HL-60/S4 (cell line): ENCODE measurements around the gene GET4.
"Not testable (repeated sequence)": the region's sequence is repeated elsewhere in the genome, so short reads cannot be mapped to it uniquely, and the experiment has no call there.

Experiments used
- in situ Hi-C: fragments of 300-500 bp; cut with MboI; formaldehyde crosslinking; loops from 2 replicates; pipeline ENCODE4 v1.14.3; 2022; ENCODE audit warnings: low sequenced_read_pairs

Gene GET4

DNA sequence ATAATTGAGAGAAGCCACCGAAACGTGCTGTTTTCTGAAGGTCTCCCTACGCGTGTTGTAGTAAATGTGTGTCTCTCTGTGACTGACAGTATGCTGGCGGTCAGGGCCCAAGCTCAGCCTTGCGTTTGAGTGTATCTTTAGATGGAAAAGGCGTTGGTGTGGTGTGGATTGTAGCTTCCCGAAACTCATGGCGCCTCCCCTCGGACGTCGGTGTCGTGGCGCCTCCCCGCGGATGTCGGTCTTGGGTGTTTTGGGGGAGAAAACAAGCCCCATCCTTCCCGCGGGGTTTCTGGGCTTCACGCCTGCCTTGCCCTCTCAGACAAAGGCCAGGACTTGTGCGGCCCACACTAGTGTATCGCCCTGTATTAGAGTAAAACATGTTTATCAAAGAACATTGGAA lies 31.3 kb upstream of the GET4 start:
- in situ Hi-C loops: no loop called here

DNA sequence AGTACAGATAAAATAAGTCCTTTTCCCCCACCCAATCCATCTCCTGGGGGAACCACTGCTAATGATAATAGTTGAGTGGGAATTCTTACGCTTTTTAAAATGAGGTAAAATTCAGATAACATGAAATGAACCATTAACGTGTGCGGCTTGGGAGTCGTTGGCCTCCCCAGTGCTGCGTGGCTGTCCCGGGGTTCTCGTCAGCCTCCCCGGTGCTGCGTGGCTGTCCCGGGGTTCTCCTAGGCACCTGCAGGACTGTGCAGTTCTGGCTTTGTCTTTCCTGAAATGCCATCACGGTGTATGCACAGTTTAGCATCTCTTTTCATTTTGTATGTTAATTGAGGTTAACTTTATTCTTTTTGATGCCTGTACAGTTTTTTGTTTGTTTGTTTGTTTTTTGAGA lies 30.6 kb upstream of the GET4 start:
- in situ Hi-C loops: no loop called here

DNA sequence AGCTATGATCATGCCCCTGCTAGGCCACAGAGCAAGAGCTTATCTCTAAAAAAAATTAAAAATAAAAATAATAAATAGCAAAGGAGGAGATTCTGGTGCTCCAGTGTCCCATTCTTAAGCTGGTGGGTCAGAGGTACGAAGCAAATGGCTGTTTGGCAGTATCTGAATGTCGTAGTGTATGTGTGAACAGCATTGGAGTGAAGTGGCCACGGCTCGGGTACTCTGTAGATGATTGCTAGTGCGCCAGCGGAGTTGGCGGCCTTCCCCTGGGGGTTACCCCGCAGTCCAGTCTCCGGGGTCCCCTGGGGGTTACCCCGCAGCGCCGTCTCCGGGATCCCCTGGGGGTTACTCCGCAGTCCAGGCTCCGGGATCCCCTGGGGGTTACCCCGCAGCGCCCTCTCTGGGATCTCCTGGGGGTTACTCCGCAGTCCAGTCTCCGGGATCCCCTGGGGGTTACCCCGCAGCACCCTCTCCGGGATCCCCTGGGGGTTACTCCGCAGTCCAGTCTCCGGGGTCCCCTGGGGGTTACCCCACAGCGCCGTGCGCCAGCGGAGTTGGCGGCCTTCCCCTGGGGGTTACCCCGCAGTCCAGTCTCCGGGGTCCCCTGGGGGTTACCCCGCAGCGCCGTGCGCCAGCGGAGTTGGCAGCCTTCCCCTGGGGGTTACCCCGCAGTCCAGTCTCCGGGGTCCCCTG lies 29.2 kb upstream of the GET4 start:
- in situ Hi-C loops: not testable (repeated sequence)

DNA sequence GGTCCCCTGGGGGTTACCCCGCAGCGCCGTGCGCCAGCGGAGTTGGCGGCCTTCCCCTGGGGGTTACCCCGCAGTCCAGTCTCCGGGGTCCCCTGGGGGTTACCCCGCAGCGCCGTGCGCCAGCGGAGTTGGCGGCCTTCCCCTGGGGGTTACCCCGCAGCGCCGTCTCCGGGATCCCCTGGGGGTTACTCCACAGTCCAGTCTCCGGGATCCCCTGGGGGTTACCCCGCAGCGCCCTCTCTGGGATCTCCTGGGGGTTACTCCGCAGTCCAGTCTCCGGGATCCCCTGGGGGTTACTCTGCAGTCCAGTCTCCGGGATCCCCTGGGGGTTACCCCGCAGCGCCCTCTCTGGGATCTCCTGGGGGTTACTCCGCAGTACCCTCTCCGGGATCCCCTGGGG lies 28.6 kb upstream of the GET4 start:
- in situ Hi-C loops: not testable (repeated sequence)

DNA sequence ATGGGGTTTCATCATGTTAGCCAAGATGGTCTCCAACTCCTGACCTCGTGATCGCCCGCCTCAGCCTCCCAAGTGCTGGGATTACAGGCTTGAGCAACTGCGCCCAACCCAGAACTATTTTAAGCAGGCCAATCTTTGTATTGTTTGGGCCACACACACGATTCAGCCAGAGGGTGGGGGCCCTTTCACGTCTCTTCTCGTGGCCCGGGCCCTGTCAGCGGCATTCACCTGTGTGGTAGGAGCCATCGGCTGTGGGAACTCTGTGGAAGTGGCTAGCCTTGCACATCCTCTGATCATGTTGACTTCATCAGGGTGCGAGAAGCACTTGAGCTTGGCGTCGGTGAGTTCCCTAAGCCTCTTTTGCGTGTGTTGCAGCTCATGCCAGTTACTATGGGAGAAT lies 27.2 kb upstream of the GET4 start:
- in situ Hi-C loops: no loop called here

DNA sequence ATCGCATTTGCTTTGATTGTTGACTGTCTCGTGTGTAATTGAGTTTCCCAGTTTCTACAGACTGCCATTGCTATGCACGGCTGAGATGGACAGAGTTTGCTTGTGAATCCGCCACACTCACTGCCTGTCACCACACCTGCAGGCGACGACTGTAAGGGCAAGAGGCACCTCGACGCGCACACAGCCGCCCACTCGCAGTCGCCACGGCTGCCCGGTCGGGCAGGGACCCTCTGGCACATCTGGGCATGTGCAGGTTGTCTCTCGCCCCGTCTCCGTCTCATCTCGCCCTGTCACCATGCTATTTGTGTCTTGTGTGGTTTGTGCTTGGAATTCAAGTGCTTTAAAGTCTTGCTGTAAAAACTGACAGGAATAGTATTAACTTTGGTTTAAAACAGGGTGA lies 26.6 kb upstream of the GET4 start:
- in situ Hi-C loops: no loop called here

DNA sequence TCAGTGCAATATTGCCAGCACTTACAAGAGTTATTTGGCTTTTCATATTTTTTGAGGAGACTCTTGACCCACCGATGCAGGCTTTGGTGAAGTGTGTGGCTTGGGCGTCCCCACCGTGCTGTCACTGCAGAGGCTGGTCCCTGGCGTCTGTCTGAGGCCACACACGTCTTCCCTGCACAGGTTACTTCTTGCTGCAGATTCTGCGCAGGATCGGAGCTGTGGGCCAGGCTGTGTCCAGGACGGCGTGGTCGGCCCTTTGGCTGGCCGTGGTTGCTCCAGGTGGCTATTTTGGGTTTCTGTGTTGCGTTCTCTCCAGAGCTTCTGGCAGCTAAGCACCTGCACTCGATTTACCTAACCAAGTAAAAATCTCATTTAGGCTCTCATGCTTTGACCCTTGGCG lies 25.1 kb upstream of the GET4 start:
- in situ Hi-C loops: no loop called here

DNA sequence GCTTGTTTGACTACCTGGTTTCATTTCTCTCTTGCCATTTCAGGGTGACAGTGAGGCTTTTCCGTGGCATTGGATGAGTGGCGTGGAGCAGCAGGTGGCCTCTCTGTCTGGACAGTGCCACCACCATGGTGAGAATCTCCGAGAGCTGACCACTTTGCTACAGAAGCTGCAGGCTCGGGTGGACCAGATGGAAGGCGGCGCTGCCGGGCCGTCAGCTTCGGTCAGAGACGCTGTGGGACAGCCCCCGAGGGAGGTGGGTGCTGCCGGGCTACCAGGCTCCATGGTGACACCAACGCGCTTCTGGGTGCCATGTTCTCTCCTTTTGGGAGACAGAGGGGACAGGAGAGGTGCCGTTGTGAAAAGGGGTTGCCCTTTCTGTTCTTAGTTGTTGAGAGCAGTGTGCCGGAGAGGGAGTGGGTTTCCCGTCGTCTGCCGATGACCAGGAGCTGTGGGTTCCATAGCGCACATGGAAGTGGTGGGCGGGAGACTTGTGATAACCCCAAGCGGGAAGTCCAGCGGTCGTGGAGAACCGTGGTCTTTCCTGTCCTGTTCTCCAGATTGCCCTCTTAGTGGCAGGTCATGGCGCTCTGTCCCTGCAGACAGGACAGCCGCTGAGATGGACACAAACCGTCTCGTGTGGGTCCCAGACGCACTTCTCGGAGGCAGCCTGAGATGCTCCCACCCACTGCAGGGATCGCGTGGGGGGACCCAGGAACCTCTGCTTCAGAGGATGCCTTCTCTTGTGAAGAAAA lies 22.8 kb upstream of the GET4 start:
- in situ Hi-C loops: no loop called here

DNA sequence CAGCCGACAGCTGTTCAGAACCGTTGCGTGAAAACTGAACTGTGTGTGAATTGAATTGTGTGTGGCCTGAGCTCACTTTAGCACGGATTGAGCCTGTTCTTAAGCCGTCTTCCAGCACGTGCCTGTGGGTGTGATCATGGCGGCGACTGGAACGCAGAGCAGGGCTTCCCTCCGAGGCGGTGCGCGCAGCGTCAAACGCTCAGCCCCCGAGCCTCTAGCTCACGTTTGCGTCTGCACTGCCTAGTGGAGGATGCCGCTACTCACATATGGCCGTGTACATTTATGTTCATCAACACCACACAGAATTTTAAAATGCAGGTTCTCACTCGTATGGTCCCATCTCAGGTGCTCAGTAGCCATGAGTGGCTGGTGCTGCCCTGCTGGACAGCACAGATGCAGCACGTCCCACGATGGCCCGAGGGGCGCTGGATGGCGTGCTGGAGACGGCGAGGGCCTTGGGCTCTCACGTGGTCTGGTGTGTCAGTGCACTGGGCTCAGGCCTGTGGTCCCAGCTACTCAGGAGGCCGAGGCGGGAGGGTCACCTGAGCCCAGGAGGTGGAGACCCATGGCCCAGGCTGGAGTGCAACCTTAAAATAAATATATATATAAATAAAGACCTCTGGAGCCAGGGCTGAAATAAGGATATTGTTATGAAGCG lies 22.1 kb upstream of the GET4 start:
- in situ Hi-C loops: no loop called here

DNA sequence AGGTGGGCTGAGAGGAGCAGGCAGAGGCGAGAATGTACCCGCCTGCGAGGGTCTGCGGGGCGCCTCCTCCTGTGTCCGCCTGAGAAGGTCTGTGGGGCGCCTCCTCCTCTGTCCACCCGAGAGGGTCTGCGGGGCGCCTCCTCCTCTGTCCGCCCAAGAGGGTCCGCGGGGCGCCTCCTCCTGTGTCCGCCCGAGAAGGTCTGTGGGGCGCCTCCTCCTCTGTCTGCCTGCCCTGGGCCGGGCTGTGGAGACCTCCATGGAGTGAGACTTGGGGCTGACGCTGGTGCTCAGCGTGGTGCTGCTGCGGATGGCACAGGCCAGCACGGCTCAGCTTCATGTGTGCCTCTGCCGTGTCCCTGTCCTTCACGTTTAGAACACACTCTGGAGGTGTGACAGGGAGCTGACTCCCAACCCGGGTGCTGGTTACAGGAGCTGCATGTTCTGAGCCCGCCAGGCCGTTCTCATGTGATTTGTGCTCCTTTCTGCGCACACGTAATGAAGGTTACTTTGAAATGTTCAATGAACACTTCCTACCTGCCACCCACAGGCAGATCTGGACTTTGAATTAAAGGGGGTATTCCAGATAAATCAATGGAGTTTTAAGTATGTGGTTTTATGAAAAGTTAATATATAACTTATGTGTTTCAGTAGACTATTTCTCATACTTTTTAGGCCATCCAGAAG lies 20.5 kb upstream of the GET4 start:
- in situ Hi-C loops: no loop called here

DNA sequence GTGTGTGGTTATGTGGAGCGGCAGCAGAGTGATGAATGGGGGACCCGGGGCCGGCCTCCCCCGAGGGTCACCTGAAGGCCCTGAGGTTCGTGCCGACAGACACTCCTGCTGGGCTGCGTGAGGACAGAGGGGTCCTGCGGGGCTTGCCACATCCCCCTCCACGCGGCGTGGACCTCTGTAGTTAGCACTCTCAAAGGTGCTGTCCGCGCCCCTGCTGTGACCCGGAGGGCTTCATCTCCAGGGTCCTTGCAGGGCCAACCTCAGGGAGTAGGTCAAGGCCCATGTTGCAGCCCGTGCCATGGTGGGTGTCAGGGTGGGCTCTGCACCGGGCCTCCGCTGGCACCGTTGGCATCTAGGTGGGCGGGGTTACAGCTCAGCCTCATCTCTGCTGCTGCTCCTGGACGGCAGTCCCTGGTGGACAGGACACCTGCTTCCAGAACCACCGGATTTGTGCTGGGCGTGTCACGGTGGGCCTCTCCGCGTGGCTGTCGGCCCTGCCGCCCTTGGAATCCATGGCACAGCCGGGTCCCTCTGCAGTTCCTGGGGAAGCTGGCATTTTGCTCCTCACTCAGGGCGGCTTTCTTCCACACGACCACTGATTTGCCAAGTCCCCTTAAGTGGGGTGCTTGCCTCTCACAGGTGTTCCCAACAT lies 19.8 kb upstream of the GET4 start:
- in situ Hi-C loops: no loop called here

DNA sequence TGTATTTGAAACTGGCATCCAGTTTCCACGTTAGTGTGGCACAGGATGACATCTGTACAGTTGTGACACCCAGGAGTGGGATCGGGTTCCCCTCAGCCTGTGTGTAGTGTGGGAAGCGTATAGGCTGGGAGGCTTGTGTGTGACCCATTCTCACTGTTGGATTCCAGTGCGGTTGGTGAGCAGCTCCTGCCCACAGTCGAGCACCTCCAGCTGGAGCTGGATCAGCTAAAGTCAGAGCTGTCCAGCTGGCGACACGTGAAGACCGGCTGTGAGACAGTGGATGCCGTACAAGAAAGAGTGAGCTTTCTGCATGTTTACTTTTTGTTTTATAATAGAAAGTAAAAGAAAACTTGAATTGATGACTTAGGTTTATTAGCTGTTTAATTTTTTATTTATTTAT lies 18.7 kb upstream of the GET4 start:
- in situ Hi-C loops: no loop called here

DNA sequence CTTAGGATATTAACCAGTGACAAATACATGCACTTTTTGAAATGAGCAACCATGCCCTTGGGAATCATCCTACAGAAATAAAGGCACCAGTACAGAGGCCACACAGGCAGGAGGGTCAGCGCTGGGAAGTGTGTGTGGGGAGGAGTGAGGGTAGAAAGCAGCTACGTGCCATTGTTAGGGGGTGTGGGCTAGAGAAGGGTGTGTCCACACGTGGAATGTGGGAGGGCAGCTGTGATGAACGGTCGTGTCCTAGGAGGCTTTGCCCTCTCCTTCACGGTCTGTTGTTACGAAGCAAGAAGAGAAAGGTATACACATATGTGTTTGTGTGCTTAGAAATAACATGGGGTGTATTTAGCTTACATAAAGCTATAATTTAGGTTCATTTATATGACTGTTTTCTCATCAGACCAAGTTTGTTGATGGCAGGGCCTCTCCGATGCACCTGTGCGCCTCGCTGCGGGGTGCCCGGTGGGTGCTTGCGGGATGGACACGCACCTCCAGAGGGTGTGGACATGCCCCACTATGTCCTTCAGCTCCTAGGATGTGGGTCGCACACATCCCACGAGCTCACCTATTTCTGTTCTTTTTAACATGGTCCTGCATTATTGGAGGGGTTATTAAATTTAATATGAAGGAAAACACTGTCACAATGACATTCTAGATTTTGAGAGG lies 16.9 kb upstream of the GET4 start:
- in situ Hi-C loops: no loop called here

DNA sequence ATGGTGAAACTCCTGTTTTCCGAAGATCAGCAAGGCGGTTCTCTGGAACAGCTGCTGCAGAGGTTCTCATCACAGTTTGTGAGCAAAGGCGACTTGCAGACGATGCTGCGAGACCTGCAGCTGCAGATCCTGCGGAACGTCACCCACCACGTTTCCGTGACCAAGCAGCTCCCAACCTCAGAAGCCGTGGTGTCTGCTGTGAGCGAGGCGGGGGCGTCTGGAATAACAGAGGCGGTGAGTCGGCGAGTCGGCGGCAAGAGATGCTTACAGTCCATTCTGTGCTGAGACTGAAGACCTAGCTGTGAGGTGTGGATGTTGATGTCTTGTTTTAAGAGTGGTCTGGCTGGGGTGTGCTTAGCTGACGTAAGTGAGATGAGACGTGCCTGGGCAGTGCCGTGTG lies 16.2 kb upstream of the GET4 start:
- in situ Hi-C loops: no loop called here

DNA sequence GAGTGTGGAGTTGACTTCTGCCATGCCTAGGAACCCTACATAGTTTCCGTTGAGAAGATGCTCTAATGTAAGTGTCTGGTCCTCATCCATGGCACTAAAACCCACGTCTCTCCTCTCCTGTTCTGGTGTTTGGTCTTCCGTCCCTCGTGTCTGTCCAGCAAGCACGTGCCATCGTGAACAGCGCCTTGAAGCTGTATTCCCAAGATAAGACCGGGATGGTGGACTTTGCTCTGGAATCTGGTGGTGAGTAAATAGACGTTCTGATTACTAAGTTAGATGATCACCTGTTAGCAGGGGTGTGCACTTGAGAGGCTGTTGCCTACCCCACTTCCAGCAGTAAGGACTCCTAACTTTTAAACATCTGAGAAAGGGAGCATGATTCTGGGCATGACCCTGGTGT lies 15.1 kb upstream of the GET4 start:
- in situ Hi-C loops: no loop called here

DNA sequence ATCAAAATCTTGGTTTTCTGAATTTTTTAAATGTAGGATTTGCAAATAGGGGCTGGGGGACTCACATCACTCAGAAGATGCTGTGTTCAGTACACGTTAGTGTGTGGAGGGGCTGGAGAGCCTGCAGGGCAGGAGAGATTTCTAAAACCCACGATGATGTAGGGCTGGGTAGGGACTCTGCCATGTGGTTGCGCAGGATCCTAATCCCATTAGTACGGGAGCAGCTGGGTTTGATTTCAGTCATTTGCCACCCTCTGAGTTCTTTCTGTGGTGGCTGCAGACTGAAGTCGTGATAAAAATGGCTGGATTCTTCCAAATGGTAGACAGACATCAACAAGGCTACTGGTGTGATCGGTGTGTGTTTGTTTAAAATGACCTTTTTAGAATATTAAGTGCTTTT lies 14.2 kb upstream of the GET4 start:
- in situ Hi-C loops: no loop called here

DNA sequence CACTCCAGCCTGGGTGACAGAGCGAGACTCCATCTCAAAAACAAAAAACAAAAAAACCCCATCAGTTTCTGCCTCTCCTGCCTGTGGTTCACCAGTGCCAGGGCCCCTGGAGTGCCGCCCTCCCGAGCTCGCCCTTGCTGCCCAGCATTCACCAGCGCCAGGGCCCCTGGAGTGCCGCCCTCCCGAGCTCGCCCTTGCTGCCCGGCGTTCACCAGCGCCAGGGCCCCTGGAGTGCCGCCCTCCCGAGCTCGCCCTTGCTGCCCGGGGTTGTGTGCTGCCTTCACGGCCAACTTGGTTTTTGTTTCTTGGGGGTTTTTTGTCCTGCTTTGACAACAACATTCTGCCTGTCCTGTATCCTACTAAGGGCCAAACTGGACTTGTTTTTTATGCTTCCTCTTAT lies 13.2 kb upstream of the GET4 start:
- in situ Hi-C loops: no loop called here

DNA sequence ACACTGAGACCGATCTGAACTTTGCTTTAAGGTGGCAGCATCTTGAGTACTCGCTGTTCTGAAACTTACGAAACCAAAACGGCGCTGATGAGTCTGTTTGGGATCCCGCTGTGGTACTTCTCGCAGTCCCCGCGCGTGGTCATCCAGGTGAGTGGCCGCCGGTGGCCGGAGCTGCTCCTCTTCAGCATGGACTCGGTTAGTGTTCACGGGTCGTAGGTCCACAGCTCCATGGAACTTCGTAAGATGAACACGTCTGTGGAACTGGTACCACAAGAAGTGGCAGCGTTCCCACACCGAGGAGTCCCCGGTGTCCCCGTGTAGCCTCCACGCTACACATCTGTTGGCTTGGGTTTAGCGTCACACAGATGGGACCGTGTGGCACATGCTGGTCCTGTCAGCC lies 10.4 kb upstream of the GET4 start:
- in situ Hi-C loops: no loop called here

DNA sequence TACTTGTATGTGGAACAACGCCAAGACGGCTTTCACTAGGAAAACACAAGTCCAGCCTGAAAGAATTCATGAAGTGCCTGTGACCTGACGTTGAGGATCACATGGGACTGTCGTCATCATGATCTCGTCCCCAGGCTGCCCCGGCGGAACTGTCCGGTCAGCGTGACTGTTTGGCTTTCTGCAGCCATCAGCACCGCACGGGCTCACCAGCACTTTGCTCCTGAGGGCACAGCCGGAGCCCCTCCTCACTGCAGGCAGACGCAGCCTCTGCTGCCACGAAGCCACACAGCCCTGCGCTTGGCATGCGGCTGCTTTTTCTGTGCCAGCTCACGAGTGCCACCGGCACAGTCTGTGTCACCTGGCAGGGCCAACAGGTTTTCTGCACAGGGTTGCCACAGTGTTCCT lies 9.4 kb upstream of the GET4 start:
- in situ Hi-C loops: no loop called here

DNA sequence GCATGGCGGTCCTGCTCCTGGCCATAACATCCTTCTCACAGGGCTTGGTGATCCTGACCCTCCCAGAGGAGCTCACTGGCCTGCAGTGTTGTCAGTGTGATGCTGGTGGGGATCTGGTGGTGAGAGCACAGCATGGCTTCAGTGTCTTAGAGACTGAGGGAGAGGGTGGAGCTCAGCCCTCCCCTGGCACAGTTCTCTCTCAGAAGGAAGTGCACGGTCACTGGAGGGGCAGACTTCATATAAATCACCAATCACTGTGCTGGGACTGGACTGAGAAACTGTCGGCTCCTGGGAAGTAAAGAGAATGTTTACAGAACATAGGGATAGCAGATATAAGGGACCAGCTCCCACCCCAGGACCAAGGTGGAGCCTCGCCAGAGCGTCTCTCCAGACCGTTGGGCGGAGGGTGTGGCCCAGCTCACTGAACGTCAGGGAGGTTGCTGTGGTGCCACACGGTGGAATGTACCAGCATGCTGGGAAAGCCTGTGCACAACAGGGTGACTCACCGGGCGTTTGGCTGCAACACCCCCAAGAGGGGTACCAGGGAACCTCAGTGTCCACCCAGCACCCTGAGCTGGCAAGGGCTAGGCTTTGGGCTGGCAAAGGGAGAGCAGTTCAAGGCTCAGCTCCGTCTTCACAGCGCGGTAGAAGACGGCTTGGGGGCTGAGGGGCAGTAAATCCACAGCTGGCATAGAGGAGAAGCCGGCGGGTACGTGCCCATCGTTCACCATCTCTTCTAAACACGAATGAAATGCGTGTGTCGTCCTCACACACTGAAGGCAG lies 8.8 kb upstream of the GET4 start:
- in situ Hi-C loops: no loop called here
